GM12872 (cell line): Measurements from ENCODE around the gene TCFL5.

ENCODE experiments used
- TF ChIP-seq, protein P1 (sequence below): IDR thresholded peaks from 3 replicates; pipeline ENCODE4 v1.5.1; 2011; ENCODE audit warnings: low read depth, mild to moderate bottlenecking, low read length, moderate library complexity; ENCODE audit not compliant: insufficient read depth

The TCFL5 gene

GRCh38 chr20:62822239-62822787 lies 39.3 kb downstream of the TCFL5 start:
- TF ChIP-seq, protein P1, sequence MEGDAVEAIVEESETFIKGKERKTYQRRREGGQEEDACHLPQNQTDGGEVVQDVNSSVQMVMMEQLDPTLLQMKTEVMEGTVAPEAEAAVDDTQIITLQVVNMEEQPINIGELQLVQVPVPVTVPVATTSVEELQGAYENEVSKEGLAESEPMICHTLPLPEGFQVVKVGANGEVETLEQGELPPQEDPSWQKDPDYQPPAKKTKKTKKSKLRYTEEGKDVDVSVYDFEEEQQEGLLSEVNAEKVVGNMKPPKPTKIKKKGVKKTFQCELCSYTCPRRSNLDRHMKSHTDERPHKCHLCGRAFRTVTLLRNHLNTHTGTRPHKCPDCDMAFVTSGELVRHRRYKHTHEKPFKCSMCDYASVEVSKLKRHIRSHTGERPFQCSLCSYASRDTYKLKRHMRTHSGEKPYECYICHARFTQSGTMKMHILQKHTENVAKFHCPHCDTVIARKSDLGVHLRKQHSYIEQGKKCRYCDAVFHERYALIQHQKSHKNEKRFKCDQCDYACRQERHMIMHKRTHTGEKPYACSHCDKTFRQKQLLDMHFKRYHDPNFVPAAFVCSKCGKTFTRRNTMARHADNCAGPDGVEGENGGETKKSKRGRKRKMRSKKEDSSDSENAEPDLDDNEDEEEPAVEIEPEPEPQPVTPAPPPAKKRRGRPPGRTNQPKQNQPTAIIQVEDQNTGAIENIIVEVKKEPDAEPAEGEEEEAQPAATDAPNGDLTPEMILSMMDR, result no peak

DNA sequence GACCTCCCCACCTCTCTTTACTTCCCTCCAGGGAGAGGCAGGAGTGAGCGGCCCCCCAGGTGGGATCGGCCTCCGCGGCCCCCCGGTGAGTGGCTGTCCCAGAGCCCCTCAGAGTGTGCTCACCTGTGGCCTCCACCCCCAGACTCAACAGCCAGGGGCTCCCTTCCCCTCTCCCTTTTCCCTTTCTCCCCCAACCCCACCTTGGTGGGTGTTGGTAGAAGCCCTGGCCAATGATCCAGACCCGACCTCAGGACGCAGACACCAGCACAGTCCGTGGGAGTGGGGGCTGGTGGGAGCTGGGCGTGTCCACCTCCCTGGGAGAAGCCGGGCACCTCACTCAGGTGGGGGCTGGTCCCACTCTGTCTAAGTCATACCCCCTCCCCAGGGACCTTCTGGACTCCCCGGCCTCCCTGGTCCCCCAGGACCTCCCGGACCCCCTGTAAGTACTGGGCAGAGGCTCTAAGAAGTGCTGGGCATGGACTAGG lies 39.9 kb downstream of the TCFL5 start:
- TF ChIP-seq, protein P1, result no peak

GRCh38 chr20:62820962-62821725 lies 40.5 kb downstream of the TCFL5 start:
- TF ChIP-seq, protein P1, result no peak

- TF ChIP-seq, protein P1, result no peak
Measured at GRCh38 chr20:62820208-62820961, 41.2 kb downstream of the TCFL5 start.

GRCh38 chr20:62819494-62820174 lies 42.0 kb downstream of the TCFL5 start:
- TF ChIP-seq, protein P1, result no peak

DNA sequence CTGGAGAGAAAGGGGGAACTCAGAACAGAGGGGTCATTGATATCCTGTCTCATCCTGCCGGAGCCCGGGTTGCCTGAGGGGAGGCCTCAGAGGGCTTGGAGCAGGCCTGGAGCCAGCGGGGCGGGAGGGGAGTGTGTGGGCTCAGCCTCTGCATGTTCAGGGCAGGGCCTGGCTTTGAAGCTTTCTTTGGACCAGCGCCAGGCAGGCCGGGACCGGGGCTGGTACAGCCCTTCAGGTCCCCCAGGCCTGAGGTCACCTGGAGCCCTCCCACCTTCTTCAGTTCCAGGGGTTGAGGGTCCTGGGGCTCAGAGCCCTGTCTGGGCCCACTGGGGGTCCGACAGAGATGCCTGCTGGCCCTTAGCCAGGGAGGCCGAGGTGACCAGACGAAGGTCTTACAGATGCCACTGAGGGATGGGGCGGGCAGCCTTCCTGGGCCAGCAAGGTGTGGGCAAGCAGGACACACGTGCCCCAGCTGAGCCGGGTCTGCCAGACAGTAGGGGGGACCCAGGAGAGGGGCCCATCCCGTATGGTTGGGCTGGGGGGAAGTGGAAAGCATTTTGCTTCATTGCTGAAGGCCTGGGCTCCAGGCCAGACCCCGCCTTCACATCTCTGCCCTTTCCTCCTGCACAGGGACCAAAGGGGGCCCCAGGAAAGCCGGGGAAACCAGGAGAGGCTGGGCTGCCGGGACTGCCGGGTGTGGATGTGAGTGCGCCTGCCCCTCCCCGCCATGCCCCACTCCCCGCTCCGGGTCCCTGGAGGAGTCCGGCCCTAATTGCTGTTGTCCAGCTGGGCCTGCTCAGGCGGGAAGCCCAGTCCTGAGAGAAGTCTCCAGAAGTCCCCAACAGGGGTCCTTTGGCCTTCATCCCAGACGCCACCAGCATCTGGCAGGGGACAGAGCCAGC lies 42.8 kb downstream of the TCFL5 start:
- TF ChIP-seq, protein P1, result no peak
